ENCODE measurements around the gene GPR161.
A peak's percentile ranks its signal among the peaks of the same experiment; 100 is the strongest.

GPR161 gene

DNA sequence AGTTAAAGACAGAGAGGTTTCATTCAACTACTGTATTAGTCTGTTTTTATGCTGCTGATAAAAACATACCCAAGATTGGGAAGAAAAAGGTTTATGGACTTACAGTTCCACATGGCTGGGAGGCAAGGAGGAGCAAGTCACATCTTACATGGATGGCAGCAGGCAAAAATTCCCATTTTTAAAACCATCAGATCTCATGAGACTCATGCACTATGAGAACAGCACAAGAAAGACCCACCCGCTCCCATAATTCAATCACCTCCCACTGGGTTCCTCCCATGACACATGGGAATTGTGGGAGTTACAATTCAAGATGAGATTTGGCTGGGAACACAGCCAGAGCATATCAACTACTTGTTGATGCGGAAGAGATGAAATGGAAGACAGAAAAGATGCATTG lies 9.2 kb downstream of the GPR161 start:
- WGBS (ENCODE audit: extremely low coverage, insufficient coverage, insufficient read length): no CpG with 5 or more reads among the region's 2 CpGs
- H3K4ac ChIP-seq (ENCODE audit: low read depth, low read length): no peak overlapping the region
- no peaks in the 10 kb centered on the region for H3K9me3 ChIP-seq (ENCODE audit: insufficient read depth, low read depth, low read length)
- H3K79me1 ChIP-seq (ENCODE audit: low read length): no peaks in the 10 kb centered on the region
- H2BK120ac ChIP-seq (ENCODE audit: insufficient read depth, low read length, poor library complexity): no peak overlapping the region
- no peak overlapping the region for H3K18ac ChIP-seq (ENCODE audit: low read length)
- no peak overlapping the region for H2AK5ac ChIP-seq (ENCODE audit: low read length)
- no peaks in the 10 kb centered on the region for H3K4me1 ChIP-seq (ENCODE audit: control insufficient read depth in 1 of 2, insufficient read depth in 2 of 2, low read length in 2 of 2)
- no peak for DNase-seq
- H3K4me2 ChIP-seq (ENCODE audit: low read length): no peak overlapping the region
- H3K79me2 ChIP-seq (ENCODE audit: control insufficient read depth, insufficient read depth, low read length, poor library complexity): no peaks in the 10 kb centered on the region
- no peak overlapping the region for H4K8ac ChIP-seq (ENCODE audit: low read depth, low read length)
- H4K91ac ChIP-seq (ENCODE audit: low read depth, low read length): no peak overlapping the region
- no peak overlapping the region for H3K23ac ChIP-seq (ENCODE audit: low read length)
- no peaks in the 10 kb centered on the region for H3K27me3 ChIP-seq (ENCODE audit: insufficient read depth, low read length)
- H3K9ac ChIP-seq (ENCODE audit: low read length): no peak overlapping the region
- H3K27ac ChIP-seq (ENCODE audit: low read depth, low read length): no peak overlapping the region
- no peaks in the 10 kb centered on the region for H3K36me3 ChIP-seq (ENCODE audit: control insufficient read depth in 1 of 2, insufficient read depth in 2 of 2, low read length in 2 of 2)
- no peak overlapping the region for H2AFZ ChIP-seq (ENCODE audit: insufficient read depth, low read length, poor library complexity)
- no peak overlapping the region for H4K12ac ChIP-seq (ENCODE audit: low read depth, low read length)
- H3K4me3 ChIP-seq (ENCODE audit: low read depth, low read length): no peak overlapping the region
- H3K14ac ChIP-seq (ENCODE audit: low read length): no peak overlapping the region
- no peak overlapping the region for H2BK5ac ChIP-seq (ENCODE audit: low read depth, low read length, poor library complexity)
- no peak overlapping the region for H2BK12ac ChIP-seq (ENCODE audit: low read length)

DNA sequence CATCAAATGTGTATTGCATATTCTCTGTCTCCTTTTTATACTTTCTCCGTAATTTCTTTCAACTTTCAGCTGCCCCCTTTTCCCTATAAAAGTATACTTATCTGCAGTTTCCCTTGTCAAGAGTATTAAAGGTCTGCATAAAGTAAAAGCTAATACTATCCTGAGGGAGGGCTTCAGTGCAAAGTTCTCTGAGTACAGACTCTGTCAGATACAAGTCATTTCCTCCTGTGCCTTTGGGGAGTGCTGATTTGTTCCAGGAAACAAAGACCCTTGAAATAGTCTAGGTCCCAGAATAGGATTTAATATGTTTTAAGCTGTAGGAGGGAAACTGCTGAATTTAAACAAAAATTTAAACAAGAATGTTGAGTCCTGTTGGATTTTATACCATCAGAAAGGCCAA lies 11.7 kb downstream of the GPR161 start:
- Histone ChIP-seq H3K14ac (ENCODE audit: low read length) (no peak overlapping the region), H4K8ac (ENCODE audit: low read depth, low read length) (no peak overlapping the region), H2BK12ac (ENCODE audit: low read length) (no peak overlapping the region), H3K79me1 (ENCODE audit: low read length) (no peaks in the 10 kb centered on the region), H3K27me3 (ENCODE audit: insufficient read depth, low read length) (no peaks in the 10 kb centered on the region), H3K36me3 (ENCODE audit: control insufficient read depth in 1 of 2, insufficient read depth in 2 of 2, low read length in 2 of 2) (no peaks in the 10 kb centered on the region), H3K4me1 (ENCODE audit: control insufficient read depth in 1 of 2, insufficient read depth in 2 of 2, low read length in 2 of 2) (no peaks in the 10 kb centered on the region), H2BK120ac (ENCODE audit: insufficient read depth, low read length, poor library complexity) (no peak overlapping the region), H3K4ac (ENCODE audit: low read depth, low read length) (no peak overlapping the region), H4K91ac (ENCODE audit: low read depth, low read length) (no peak overlapping the region), H2AFZ (ENCODE audit: insufficient read depth, low read length, poor library complexity) (no peak overlapping the region), H3K18ac (ENCODE audit: low read length) (no peak overlapping the region), H4K12ac (ENCODE audit: low read depth, low read length) (no peak overlapping the region), H3K4me3 (ENCODE audit: low read depth, low read length) (no peak overlapping the region), H3K79me2 (ENCODE audit: control insufficient read depth, insufficient read depth, low read length, poor library complexity) (no peaks in the 10 kb centered on the region), H3K9me3 (ENCODE audit: insufficient read depth, low read depth, low read length) (no peaks in the 10 kb centered on the region), H3K4me2 (ENCODE audit: low read length) (no peak overlapping the region), H3K27ac (ENCODE audit: low read depth, low read length) (no peak overlapping the region), H2BK5ac (ENCODE audit: low read depth, low read length, poor library complexity) (no peak overlapping the region), H3K9ac (ENCODE audit: low read length) (no peak overlapping the region), H2AK5ac (ENCODE audit: low read length) (no peak overlapping the region), H3K23ac (ENCODE audit: low read length) (no peak overlapping the region)
- DNase-seq: no peak
- WGBS (ENCODE audit: extremely low coverage, insufficient coverage, insufficient read length): no CpG with 5 or more reads among the region's 1 CpG

DNA sequence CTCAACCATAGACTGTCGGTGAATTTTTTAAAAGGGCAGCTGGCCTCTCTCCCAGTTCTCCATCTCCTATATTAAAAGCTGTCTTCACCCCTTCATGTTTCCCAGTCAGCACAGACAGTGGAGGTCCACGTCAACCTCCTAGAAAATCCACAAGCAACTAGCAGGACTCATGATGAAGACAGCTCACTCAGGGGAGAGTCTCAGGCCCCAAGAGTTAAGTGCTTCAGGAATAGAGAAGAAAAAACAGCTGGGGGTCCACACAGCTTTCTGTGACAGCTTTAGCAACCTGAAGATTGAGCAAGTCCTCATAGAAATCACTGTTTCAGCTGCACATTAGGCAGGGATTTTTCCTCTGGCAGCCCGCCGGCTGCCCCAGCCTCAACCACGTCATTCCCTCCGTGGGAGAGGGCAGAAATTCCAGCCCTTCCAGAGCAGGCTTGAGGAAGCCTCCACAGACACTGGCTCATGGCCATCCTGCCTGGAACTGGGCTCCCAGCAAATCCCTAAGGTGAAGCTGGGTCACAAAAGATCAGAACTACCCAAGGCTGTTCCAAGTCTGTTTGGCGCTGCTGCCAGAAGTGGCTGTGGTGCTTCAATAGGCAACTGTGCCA lies 15.2 kb downstream of the GPR161 start:
- Histone ChIP-seq H3K9me3 (ENCODE audit: insufficient read depth, low read depth, low read length) (peaks cover 4% of the 10 kb centered on the region), H2AFZ (ENCODE audit: insufficient read depth, low read length, poor library complexity) (no peak overlapping the region), H3K14ac (ENCODE audit: low read length) (no peak overlapping the region), H2AK5ac (ENCODE audit: low read length) (no peak overlapping the region), H3K4me1 (ENCODE audit: control insufficient read depth in 1 of 2, insufficient read depth in 2 of 2, low read length in 2 of 2) (no peaks in the 10 kb centered on the region), H3K79me1 (ENCODE audit: low read length) (no peaks in the 10 kb centered on the region), H4K91ac (ENCODE audit: low read depth, low read length) (no peak overlapping the region), H2BK120ac (ENCODE audit: insufficient read depth, low read length, poor library complexity) (no peak overlapping the region), H3K9ac (ENCODE audit: low read length) (no peak overlapping the region), H3K27me3 (ENCODE audit: insufficient read depth, low read length) (no peaks in the 10 kb centered on the region), H2BK12ac (ENCODE audit: low read length) (no peak overlapping the region), H3K23ac (ENCODE audit: low read length) (no peak overlapping the region), H4K12ac (ENCODE audit: low read depth, low read length) (no peak overlapping the region), H4K8ac (ENCODE audit: low read depth, low read length) (no peak overlapping the region), H3K4me3 (ENCODE audit: low read depth, low read length) (no peak overlapping the region), H3K4me2 (ENCODE audit: low read length) (no peak overlapping the region), H3K36me3 (ENCODE audit: control insufficient read depth in 1 of 2, insufficient read depth in 2 of 2, low read length in 2 of 2) (no peaks in the 10 kb centered on the region), H2BK5ac (ENCODE audit: low read depth, low read length, poor library complexity) (no peak overlapping the region), H3K4ac (ENCODE audit: low read depth, low read length) (no peak overlapping the region), H3K18ac (ENCODE audit: low read length) (no peak overlapping the region), H3K27ac (ENCODE audit: low read depth, low read length) (no peak overlapping the region), H3K79me2 (ENCODE audit: control insufficient read depth, insufficient read depth, low read length, poor library complexity) (no peaks in the 10 kb centered on the region)
- WGBS (ENCODE audit: extremely low coverage, insufficient coverage, insufficient read length): no CpG with 5 or more reads among the region's 7 CpGs
- DNase-seq: peak in 1 of 2 donors; percentile 10

DNA sequence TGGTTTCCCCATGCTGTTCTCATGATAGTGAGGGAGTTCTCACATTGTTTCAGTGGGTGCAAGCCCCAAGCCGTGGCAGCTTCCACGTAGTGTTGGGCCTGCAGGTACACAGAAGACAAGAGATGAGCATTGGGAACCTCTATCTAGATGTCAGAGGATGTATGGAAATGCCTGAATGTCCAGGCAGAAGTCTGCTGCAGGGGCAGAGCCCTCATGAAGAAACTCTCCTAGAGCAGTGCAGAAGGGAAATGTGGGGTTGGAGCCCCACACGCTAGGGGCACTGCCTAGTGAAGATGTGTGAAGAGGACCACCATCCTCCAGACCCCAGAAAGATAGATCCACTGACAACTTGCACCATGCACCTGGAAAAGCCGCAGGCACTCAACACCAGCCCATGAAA lies 17.0 kb downstream of the GPR161 start:
- no peak overlapping the region for H2BK120ac ChIP-seq (ENCODE audit: insufficient read depth, low read length, poor library complexity)
- no peak overlapping the region for H2AFZ ChIP-seq (ENCODE audit: insufficient read depth, low read length, poor library complexity)
- no peak overlapping the region for H3K18ac ChIP-seq (ENCODE audit: low read length)
- H2BK5ac ChIP-seq (ENCODE audit: low read depth, low read length, poor library complexity): no peak overlapping the region
- H3K27me3 ChIP-seq (ENCODE audit: insufficient read depth, low read length): no peaks in the 10 kb centered on the region
- no peaks in the 10 kb centered on the region for H3K79me1 ChIP-seq (ENCODE audit: low read length)
- no peak overlapping the region for H3K14ac ChIP-seq (ENCODE audit: low read length)
- H3K4me3 ChIP-seq (ENCODE audit: low read depth, low read length): no peak overlapping the region
- no peak overlapping the region for H3K9ac ChIP-seq (ENCODE audit: low read length)
- H3K4me1 ChIP-seq (ENCODE audit: control insufficient read depth in 1 of 2, insufficient read depth in 2 of 2, low read length in 2 of 2): no peaks in the 10 kb centered on the region
- no peak overlapping the region for H4K8ac ChIP-seq (ENCODE audit: low read depth, low read length)
- no peak overlapping the region for H2AK5ac ChIP-seq (ENCODE audit: low read length)
- WGBS (ENCODE audit: extremely low coverage, insufficient coverage, insufficient read length): no CpG with 5 or more reads among the region's 4 CpGs
- no peak overlapping the region for H2BK12ac ChIP-seq (ENCODE audit: low read length)
- H4K91ac ChIP-seq (ENCODE audit: low read depth, low read length): no peak overlapping the region
- H3K27ac ChIP-seq (ENCODE audit: low read depth, low read length): no peak overlapping the region
- no peak overlapping the region for H3K23ac ChIP-seq (ENCODE audit: low read length)
- no peak for DNase-seq
- no peak overlapping the region for H3K4me2 ChIP-seq (ENCODE audit: low read length)
- peaks cover 4% of the 10 kb centered on the region for H3K9me3 ChIP-seq (ENCODE audit: insufficient read depth, low read depth, low read length)
- H3K79me2 ChIP-seq (ENCODE audit: control insufficient read depth, insufficient read depth, low read length, poor library complexity): no peaks in the 10 kb centered on the region
- H3K36me3 ChIP-seq (ENCODE audit: control insufficient read depth in 1 of 2, insufficient read depth in 2 of 2, low read length in 2 of 2): no peaks in the 10 kb centered on the region
- H4K12ac ChIP-seq (ENCODE audit: low read depth, low read length): no peak overlapping the region
- no peak overlapping the region for H3K4ac ChIP-seq (ENCODE audit: low read depth, low read length)

Measured in trophoblast cell (in vitro differentiated cells and primary cell).